NCI-H1092 (cell line): ENCODE results near the gene KCNJ2.

ENCODE experiments used
- DNase-seq: peaks from one replicate; lab custom pipeline; 2025; lab: John Stamatoyannopoulos, UW

The KCNJ2 gene

DNA sequence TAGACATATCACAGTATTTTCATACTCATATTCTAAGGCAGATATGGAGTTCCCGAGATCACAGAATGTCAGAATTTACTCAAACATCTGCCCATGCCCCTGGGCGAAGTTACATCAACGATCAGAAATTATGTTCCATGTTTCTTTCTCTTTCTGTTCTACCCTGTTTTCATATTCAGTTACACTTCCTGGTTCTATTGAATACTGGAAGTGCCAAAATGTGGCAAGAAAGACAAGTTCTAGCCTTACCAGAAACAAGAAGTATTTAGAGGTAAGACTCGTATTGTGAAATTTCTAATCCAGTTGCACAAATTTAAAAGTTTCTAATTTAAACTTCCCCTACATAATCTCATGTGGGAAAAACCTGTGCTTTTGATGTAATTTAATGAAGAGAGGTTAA, 36.1 kb downstream of the KCNJ2 start:
- no peak for DNase-seq

GRCh38 chr17:70206361-70207010, 37.2 kb downstream of the KCNJ2 start:
- DNase-seq, result no peak

- no peak for DNase-seq
These were observed 37.9 kb downstream of the KCNJ2 start for GRCh38 chr17:70207184-70207583.

DNA sequence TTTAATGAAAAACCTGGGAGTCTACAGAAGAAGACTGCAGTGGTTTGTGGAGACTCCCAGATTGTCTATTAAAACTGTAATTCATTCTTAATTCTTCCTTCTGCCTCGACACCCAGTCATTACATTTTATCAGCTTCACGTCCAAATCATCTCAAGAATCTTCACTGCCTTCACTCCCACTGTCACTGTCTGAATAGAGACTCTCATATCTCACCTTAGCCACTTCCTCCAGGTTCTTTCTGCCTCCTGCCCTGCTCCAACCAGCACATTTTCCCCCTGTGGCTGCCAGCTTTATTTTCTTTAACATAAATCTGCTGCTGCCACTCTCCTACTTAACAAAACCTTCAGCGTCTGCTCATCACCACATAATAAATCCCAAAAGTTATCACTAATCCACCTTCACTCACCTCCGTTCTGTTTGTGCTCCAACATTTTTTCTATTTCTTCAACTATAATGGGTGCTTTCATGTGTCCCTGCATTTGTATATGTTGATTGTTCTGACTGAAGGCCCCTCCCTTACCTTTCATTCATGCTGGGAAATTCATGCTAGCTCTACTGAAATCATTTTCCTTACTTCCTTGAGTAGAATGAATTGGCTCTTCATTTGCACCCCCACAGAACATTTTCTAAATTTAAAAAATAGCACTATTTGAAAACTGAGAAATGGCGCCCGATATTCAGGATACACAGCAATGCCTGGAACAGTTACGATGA, 38.9 kb downstream of the KCNJ2 start:
- no peak for DNase-seq

DNA sequence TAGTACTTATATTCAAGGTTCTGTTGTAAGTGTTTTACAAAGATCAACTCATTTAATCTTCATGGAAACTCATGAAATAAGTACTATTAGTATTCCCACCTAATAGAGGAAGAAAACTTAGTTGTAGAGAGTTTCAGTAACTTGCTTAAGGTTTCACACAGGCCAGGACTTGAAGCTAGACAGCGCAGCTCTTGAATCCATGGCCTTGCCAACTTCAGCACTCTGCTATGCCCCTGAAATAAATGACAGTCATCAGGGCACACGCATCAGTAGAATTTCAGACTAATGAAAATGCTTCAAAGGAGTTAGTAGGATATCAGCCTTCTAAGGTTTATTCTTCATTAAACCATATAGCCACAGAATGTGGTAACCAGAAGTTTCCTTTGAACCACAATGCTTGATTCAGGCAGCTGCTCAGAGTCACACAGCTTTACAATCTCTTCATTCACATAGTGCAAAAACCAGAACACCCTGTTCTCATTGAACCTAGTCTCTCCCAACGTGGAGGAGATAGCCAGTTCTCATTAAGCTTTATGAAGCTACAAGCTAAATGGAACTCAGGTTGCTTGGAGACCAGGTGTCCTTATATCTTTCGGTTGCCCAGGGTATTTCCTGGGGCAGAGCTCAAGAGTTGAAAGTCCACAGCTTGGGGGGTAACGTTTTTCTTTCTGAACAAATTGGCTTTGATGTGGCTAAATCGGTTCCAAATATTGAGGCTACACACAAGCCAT, 39.7 kb downstream of the KCNJ2 start:
- no peak for DNase-seq

DNA sequence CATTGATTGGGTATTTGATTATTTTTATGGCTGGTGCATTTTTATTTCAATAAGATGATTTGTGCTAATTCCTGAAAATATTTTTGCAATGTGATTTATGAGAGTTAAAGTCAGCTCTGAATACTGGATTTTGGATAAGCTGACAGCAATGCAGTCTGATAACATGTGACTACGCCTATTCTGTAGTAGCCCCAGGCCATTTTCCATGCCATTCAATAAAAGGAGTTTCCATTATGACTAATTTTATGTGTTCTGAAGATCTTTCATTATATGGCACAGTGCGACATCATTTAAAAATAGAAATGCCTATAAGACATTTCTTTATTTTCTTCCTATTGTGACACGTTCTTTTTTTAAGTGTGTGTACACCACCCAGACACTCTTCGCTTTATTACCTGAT, 46.3 kb downstream of the KCNJ2 start:
- no peak for DNase-seq

GRCh38 chr17:70217571-70217970, 48.2 kb downstream of the KCNJ2 start:
- no peak for DNase-seq

GRCh38 chr17:70225276-70225675, 55.9 kb downstream of the KCNJ2 start:
- DNase-seq, result no peak
